RWPE1 (cell line): ENCODE results near the gene TRAPPC8.
"Not testable (repeated sequence)": the region's sequence is repeated elsewhere in the genome, so short reads cannot be mapped to it uniquely, and the experiment has no call there.

Experiments used
- CTCF ChIA-PET: fragments of 350-600 bp; sonication (Branson Sonifier 250); formaldehyde crosslinking; extraction: SDS; loops from one replicate; lab custom pipeline; 2021; lab: Yijun Ruan, JAX
- POLR2A ChIA-PET: fragments of 400-600 bp; formaldehyde crosslinking; extraction: SDS; loops from one replicate; lab custom pipeline; 2020; ENCODE audit warnings: antibody characterized with exemption; ENCODE audit not compliant: low non-redundant PET; lab: Yijun Ruan, JAX
- DNase-seq: peaks from one replicate; pipeline ENCODE4 v3.0.0; 2012; ENCODE audit warnings: low spot score
- H3K27ac ChIP-seq: fragments of 450-650 bp; 2 replicates; pipeline ENCODE4 v1.5.1; 2017
- CTCF ChIP-seq: fragments of 450-650 bp; conservative IDR thresholded peaks from 2 replicates; pipeline ENCODE4 v1.5.1; 2017; ENCODE audit warnings: low read depth, mild to moderate bottlenecking

The TRAPPC8 gene

GRCh38 chr18:31943878-31944816, 1.2 kb upstream of the TRAPPC8 start:
- H3K27ac ChIP-seq, result no peak overlapping the region; the same call in 1 of the 2 replicates
- TF ChIP-seq CTCF, result no peak
- CTCF ChIA-PET, result no interaction called here
- peak; percentile 2 for DNase-seq
- POLR2A ChIA-PET, result no interaction called here

GRCh38 chr18:31942291-31942998, 483 bp downstream of the TRAPPC8 start:
- peak; percentile 6 for DNase-seq
- ChIA-PET CTCF (interaction anchor here (1.0 kb wide), 1 partner anchor 77 kb away, joined by 3 read pairs; the partner anchor contains the start of gene RNF125), POLR2A (interaction anchor here (0.7 to 0.8 kb wide), 2 partner anchors 18 to 70 kb away, joined by 3 to 6 read pairs; no protein-coding TSS in a partner anchor)
- peak overlapping the region; percentile 90 for H3K27ac ChIP-seq
- TF ChIP-seq CTCF, result no peak

- CTCF ChIA-PET, result no interaction called here
- no peak overlapping the region for H3K27ac ChIP-seq
- DNase-seq, result no peak
- POLR2A ChIA-PET, result no interaction called here
- no peak for TF ChIP-seq CTCF
Observed at GRCh38 chr18:31941010-31941809, 1.7 kb downstream of the TRAPPC8 start.

- H3K27ac ChIP-seq, CTCF ChIA-PET, POLR2A ChIA-PET, DNase-seq: not testable (repeated sequence)
Observed at GRCh38 chr18:31934773-31935172, 8.2 kb downstream of the TRAPPC8 start.

GRCh38 chr18:31931886-31932240, 11.1 kb downstream of the TRAPPC8 start:
- DNase-seq, result no peak
- no peak for TF ChIP-seq CTCF
- no peak overlapping the region for H3K27ac ChIP-seq
- POLR2A ChIA-PET, result no interaction called here
- CTCF ChIA-PET, result no interaction called here

- no peak overlapping the region for H3K27ac ChIP-seq
- CTCF ChIA-PET, result no interaction called here
- POLR2A ChIA-PET, result no interaction called here
- no peak for DNase-seq
- TF ChIP-seq CTCF, result no peak
Observed at GRCh38 chr18:31931163-31931885, 11.6 kb downstream of the TRAPPC8 start.
